PC-3 (cell line): ENCODE data around the gene RBPJ. TPM values are rescaled to one million over a fixed set of nuclear protein-coding genes. Genes with fewer than 3 reads are reported as not detected.

Experiments used
- ATAC-seq: fragments of 200-7000 bp; cut with Tn5 transposase; 2 replicates; pipeline ENCODE4 v1.9.1; 2020; ENCODE audit warnings: mild to moderate bottlenecking, moderate library complexity
- BruUV-seq: library from RNA; stranded (reverse); fragments of 400-500 nt; replicated peaks from 2 replicates; lab custom pipeline; 2021; lab: Mats Ljungman, UMichigan
- CTCF ChIA-PET: fragments of 300-600 bp; sonication (Branson Sonifier 250); formaldehyde crosslinking; loops from one replicate; lab custom pipeline; 2022; ENCODE audit warnings: antibody characterized with exemption; lab: Charles Lee
- POLR2A ChIA-PET: fragments of 300-600 bp; sonication (Branson Sonifier 250); formaldehyde crosslinking; loops from one replicate; lab custom pipeline; 2022; ENCODE audit warnings: antibody characterized with exemption; ENCODE audit not compliant: unreplicated experiment; lab: Charles Lee
- DNase-seq: peaks from one replicate; pipeline ENCODE4 v3.0.0-alpha.2; 2015
- H2AFZ ChIP-seq: fragments of 300-600 bp; sonication (generic); 2 replicates; pipeline ENCODE4 v1.6.0; 2016; ENCODE audit warnings: antibody characterized with exemption, low read length
- H3F3A ChIP-seq: fragments of 300-600 bp; sonication (generic); one replicate; pipeline ENCODE4 v1.6.0; 2017; ENCODE audit warnings: antibody characterized with exemption, low read length, control low read depth, mild to moderate bottlenecking; ENCODE audit not compliant: unreplicated experiment
- H3K27ac ChIP-seq: fragments of 300-600 bp; sonication (generic); 2 replicates; pipeline ENCODE4 v1.5.1; 2016; ENCODE audit warnings: mild to moderate bottlenecking, low read length
- H3K27me3 ChIP-seq: fragments of 300-600 bp; sonication (generic); 2 replicates; pipeline ENCODE4 v1.6.1; 2016; ENCODE audit warnings: low read length, mixed read lengths
- H3K36me3 ChIP-seq: fragments of 300-600 bp; sonication (generic); 2 replicates; pipeline ENCODE4 v1.6.1; 2016; ENCODE audit warnings: low read depth, mixed run types, low read length, mixed read lengths
- H3K4me1 ChIP-seq: fragments of 300-600 bp; sonication (generic); 2 replicates; pipeline ENCODE4 v1.5.1; 2016; ENCODE audit warnings: low read length; ENCODE audit not compliant: insufficient read depth
- H3K4me2 ChIP-seq: fragments of 300-600 bp; sonication (generic); 2 replicates; pipeline ENCODE4 v1.6.0; 2016; ENCODE audit warnings: low read length
- H3K4me3 ChIP-seq: fragments of 300-600 bp; sonication (generic); 2 replicates; pipeline ENCODE4 v1.5.1; 2016; ENCODE audit warnings: mild to moderate bottlenecking, low read length, mixed read lengths
- H3K79me2 ChIP-seq: fragments of 300-600 bp; sonication (generic); 2 replicates; pipeline ENCODE4 v1.6.1; 2017; ENCODE audit warnings: low read length, mixed read lengths
- H3K9ac ChIP-seq: fragments of 300-600 bp; sonication (generic); 2 replicates; pipeline ENCODE4 v1.6.0; 2016; ENCODE audit warnings: mild to moderate bottlenecking, low read length
- H3K9me2 ChIP-seq: fragments of 300-600 bp; sonication (generic); replicated peaks from 2 replicates; pipeline ENCODE4 v1.6.1; 2016; ENCODE audit warnings: mixed run types, low read length, mixed read lengths
- H3K9me3 ChIP-seq: fragments of 300-600 bp; sonication (generic); 2 replicates; pipeline ENCODE4 v1.6.1; 2016; ENCODE audit warnings: low read length, mixed read lengths
- H4K20me1 ChIP-seq: fragments of 300-600 bp; sonication (generic); 2 replicates; pipeline ENCODE4 v1.6.1; 2016; ENCODE audit warnings: low read length, mixed read lengths
- EZH2 ChIP-seq: fragments of 300-600 bp; sonication (generic); IDR thresholded peaks from one replicate; pipeline ENCODE4 v1.6.1; 2017; ENCODE audit warnings: antibody characterized with exemption, mild to moderate bottlenecking, low read length; ENCODE audit not compliant: unreplicated experiment
- EZH2phosphoT487 ChIP-seq: fragments of 300-600 bp; sonication (generic); IDR thresholded peaks from 2 replicates; pipeline ENCODE4 v1.6.1; 2018; ENCODE audit warnings: mild to moderate bottlenecking, antibody characterized with exemption, low read length, borderline replicate concordance
- intact Hi-C: fragments of 100-400 bp; cut with micrococcal nuclease; formaldehyde crosslinking; loops from 2 replicates; pipeline ENCODE4 v1.9.0; 2023
- total RNA-seq: library from RNA; depleted of rRNA; stranded (reverse); fragments of >200 nt; gene quantifications from 2 replicates; pipeline ENCODE4 v1.2.3, GENCODE V29; 2014
- TF ChIP-seq, protein P1 (sequence below): fragments of 300-600 bp; sonication (generic); conservative IDR thresholded peaks from 2 replicates; pipeline ENCODE4 v1.5.1; 2017; ENCODE audit warnings: antibody characterized with exemption, low read depth, mild to moderate bottlenecking, low read length

RBPJ gene
- total RNA-seq, 1 experiment from 2014 or later, result 39.1 TPM

DNA sequence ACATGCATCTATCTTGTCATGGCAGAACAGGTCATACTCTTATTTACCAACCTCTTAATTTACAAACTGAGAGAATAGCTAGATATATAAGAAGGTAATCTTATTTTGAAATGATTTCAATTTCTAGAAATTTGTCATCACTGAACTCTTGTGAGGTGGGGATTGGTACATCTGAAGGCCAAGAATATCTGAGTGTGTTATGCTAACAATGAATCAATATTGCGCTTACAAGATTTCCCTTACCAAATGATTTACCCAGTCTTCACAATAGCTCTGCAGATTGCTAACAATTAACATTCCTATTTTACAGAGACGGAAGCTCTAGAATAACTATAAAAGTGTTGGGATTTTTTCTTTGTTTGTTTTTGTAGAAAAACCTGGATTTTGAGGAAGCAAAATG lies 48.3 kb downstream of the RBPJ start:
- H3K4me2 ChIP-seq, result no peak overlapping the region
- no peak overlapping the region for H2AFZ ChIP-seq
- ChIA-PET CTCF (no interaction called here), POLR2A (no interaction called here)
- ATAC-seq (no peak), DNase-seq (no peak)
- no peaks in the 10 kb centered on the region for H3K9me2 ChIP-seq
- H3K9ac ChIP-seq, result no peak overlapping the region
- peaks cover 91% of the 10 kb centered on the region for H3K79me2 ChIP-seq
- H3F3A ChIP-seq, result no peaks in the 10 kb centered on the region
- TF ChIP-seq, protein P1, sequence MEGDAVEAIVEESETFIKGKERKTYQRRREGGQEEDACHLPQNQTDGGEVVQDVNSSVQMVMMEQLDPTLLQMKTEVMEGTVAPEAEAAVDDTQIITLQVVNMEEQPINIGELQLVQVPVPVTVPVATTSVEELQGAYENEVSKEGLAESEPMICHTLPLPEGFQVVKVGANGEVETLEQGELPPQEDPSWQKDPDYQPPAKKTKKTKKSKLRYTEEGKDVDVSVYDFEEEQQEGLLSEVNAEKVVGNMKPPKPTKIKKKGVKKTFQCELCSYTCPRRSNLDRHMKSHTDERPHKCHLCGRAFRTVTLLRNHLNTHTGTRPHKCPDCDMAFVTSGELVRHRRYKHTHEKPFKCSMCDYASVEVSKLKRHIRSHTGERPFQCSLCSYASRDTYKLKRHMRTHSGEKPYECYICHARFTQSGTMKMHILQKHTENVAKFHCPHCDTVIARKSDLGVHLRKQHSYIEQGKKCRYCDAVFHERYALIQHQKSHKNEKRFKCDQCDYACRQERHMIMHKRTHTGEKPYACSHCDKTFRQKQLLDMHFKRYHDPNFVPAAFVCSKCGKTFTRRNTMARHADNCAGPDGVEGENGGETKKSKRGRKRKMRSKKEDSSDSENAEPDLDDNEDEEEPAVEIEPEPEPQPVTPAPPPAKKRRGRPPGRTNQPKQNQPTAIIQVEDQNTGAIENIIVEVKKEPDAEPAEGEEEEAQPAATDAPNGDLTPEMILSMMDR, result no peak
- TF ChIP-seq EZH2 (no peak), EZH2phosphoT487 (no peak)
- H4K20me1 ChIP-seq, result peaks cover 23% of the 10 kb centered on the region; the same call in 1 of the 2 replicates
- H3K36me3 ChIP-seq, result no peaks in the 10 kb centered on the region; the same call in 1 of the 2 replicates
- H3K4me1 ChIP-seq, result peaks cover 42% of the 10 kb centered on the region
- H3K9me3 ChIP-seq, result no peaks in the 10 kb centered on the region
- no TSS peak for BruUV-seq
- no peak overlapping the region for H3K27ac ChIP-seq
- H3K27me3 ChIP-seq, result no peaks in the 10 kb centered on the region
- intact Hi-C loops, result no loop called here
- no peak overlapping the region for H3K4me3 ChIP-seq

GRCh38 chr4:26369581-26369980 lies 48.8 kb downstream of the RBPJ start:
- H3K27ac ChIP-seq, result no peak overlapping the region
- no peak for DNase-seq
- peaks cover 42% of the 10 kb centered on the region for H3K4me1 ChIP-seq
- no peak overlapping the region for H3K4me3 ChIP-seq
- no peaks in the 10 kb centered on the region for H3F3A ChIP-seq
- no peak overlapping the region for H3K4me2 ChIP-seq
- H3K9ac ChIP-seq, result no peak overlapping the region
- peaks cover 91% of the 10 kb centered on the region for H3K79me2 ChIP-seq
- BruUV-seq, result no TSS peak
- peaks cover 23% of the 10 kb centered on the region; the same call in 1 of the 2 replicates for H4K20me1 ChIP-seq
- no peak overlapping the region for H2AFZ ChIP-seq
- ATAC-seq, result no peak
- no peaks in the 10 kb centered on the region for H3K9me3 ChIP-seq
- H3K36me3 ChIP-seq, result no peaks in the 10 kb centered on the region; the same call in 1 of the 2 replicates
- CTCF ChIA-PET, result no interaction called here
- TF ChIP-seq EZH2phosphoT487 (no peak), EZH2 (no peak)
- TF ChIP-seq, protein P1, result no peak
- POLR2A ChIA-PET, result no interaction called here
- H3K27me3 ChIP-seq, result no peaks in the 10 kb centered on the region
- H3K9me2 ChIP-seq, result no peaks in the 10 kb centered on the region
- intact Hi-C loops, result no loop called here

DNA sequence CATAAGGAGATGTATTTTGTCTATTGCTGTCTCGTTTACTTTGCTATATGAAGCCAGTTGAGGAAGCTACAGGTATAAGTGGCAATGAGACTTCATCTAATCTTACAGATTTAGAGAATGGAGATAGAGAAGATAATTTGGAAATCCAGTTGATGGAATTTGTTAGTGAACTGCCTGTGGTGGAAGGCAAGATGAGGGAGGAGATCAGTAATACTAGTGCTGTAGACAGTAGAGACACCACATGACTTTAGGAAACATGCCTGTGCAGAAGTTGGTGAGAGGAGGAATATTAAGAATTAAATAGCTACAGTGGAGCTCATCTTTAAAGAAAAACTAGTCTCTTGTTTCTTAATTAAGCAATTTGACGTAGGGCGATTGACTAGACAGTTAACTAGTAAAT lies 51.3 kb downstream of the RBPJ start:
- Histone ChIP-seq H3F3A (no peaks in the 10 kb centered on the region), H3K9me3 (no peaks in the 10 kb centered on the region), H3K4me3 (no peak overlapping the region), H3K36me3 (no peaks in the 10 kb centered on the region; the same call in 1 of the 2 replicates), H3K27ac (0 out of 2 replicates have a peak overlapping the region, but pooled peaks have one; percentile 46), H3K9me2 (no peaks in the 10 kb centered on the region), H4K20me1 (peaks cover 23% of the 10 kb centered on the region; the same call in 1 of the 2 replicates), H3K4me2 (peak overlapping the region; percentile 44), H3K9ac (no peak overlapping the region), H3K79me2 (peaks cover 97% of the 10 kb centered on the region), H2AFZ (no peak overlapping the region), H3K27me3 (no peaks in the 10 kb centered on the region), H3K4me1 (peaks cover 42% of the 10 kb centered on the region)
- TF ChIP-seq, protein P1, result no peak
- TF ChIP-seq EZH2, result no peak
- no peak for TF ChIP-seq EZH2phosphoT487
- POLR2A ChIA-PET, result no interaction called here
- CTCF ChIA-PET, result no interaction called here
- BruUV-seq, result no TSS peak
- DNase-seq (no peak), ATAC-seq (no peak)
- intact Hi-C loops, result no loop called here
